Activated CD4-positive, alpha-beta memory T cell treated with anti-CD3 and anti-CD28 coated beads for 36 hours (primary cell): ENCODE measurements around the gene RUFY3. TPM values are rescaled to one million over a fixed set of nuclear protein-coding genes. Genes with fewer than 3 reads are reported as not detected.
"Not testable (repeated sequence)": the region's sequence is repeated elsewhere in the genome, so short reads cannot be mapped to it uniquely, and the experiment has no call there.

Experiments
- CTCF ChIA-PET: fragments of 350-600 bp; sonication (Branson Sonifier 250); formaldehyde crosslinking; loops from one replicate; lab custom pipeline; 2021; ENCODE audit warnings: antibody characterized with exemption, inconsistent platforms; lab: Charles Lee
- POLR2A ChIA-PET: fragments of 350-600 bp; sonication (Branson Sonifier 250); formaldehyde crosslinking; loops from one replicate; lab custom pipeline; 2021; ENCODE audit warnings: antibody characterized with exemption; lab: Charles Lee
- DNase-seq: peaks from one replicate; pipeline ENCODE4 v3.0.0-alpha.2; 2020
- H3K27ac Mint-ChIP-seq: one replicate; pipeline ENCODE4 v1.8.0; 2021; ENCODE audit warnings: mixed read lengths
- H3K27me3 Mint-ChIP-seq: one replicate; pipeline ENCODE4 v1.8.0; 2021; ENCODE audit warnings: mixed read lengths
- H3K36me3 Mint-ChIP-seq: one replicate; pipeline ENCODE4 v1.8.0; 2021; ENCODE audit warnings: mixed read lengths
- H3K4me1 Mint-ChIP-seq: one replicate; pipeline ENCODE4 v1.8.0; 2021; ENCODE audit warnings: low read depth, mixed read lengths
- H3K4me3 Mint-ChIP-seq: one replicate; pipeline ENCODE4 v1.8.0; 2021; ENCODE audit warnings: mild to moderate bottlenecking, mixed read lengths
- H3K9me3 Mint-ChIP-seq: one replicate; pipeline ENCODE4 v1.8.0; 2021; ENCODE audit warnings: mixed read lengths
- intact Hi-C: fragments of 100-400 bp; cut with micrococcal nuclease; formaldehyde crosslinking; loops from one replicate; pipeline ENCODE4 v1.15.1; 2023
- total RNA-seq, 2 experiments: library from RNA; stranded (reverse); gene quantifications; one replicate each; pipeline ENCODE4 v1.2.3, GENCODE V29; 2021

Gene RUFY3
- total RNA-seq, 2 experiments from 2014 or later = 15.8 to 17.2 TPM

DNA sequence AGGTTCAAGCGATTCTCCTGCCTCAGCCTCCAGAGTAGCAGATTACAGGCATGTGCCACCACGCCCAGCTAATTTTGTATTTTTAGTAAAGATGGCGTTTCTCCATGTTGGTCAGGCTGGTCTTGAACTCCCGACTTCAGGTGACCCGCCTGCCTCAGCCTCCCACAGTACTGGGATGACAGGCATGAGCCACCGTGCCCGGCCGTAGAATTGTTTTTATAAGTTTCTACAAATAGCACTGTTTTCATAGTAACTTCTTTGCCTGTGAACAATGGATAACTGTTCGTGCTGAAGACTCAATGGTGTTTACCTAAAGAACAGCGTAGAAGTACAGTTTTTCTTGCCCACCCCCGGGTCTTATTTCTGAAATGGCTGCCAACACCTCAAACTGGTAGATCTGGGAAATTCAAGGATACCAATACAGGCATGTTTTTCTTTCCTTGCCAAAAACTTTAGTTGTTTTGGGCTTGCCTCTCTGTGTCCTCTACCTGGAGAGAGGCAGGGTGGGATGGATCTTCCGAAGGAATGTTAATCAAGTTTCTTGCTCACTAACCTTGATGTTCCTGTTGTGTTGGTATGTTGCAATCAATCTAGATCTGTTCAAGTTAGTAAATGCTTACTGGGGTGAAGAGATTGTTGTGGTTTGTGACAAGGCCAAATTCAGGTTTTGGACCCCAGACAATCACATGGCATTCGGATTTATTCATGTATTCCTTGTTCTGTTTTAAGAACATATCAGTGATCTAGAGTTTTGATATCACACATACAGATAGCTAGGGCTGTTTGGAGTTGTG, 2.8 kb upstream of the RUFY3 start:
- Mint-ChIP-seq H3K36me3 (no peaks in the 10 kb centered on the region), H3K27ac (no peak overlapping the region), H3K4me1 (peaks cover 37% of the 10 kb centered on the region), H3K4me3 (no peak overlapping the region), H3K9me3 (no peaks in the 10 kb centered on the region), H3K27me3 (no peaks in the 10 kb centered on the region)
- intact Hi-C loops = no loop called here
- ChIA-PET POLR2A (no interaction called here), CTCF (interaction anchor here (1.0 kb wide), 1 partner anchor 18 kb away, joined by 3 read pairs; no protein-coding TSS in a partner anchor)
- DNase-seq = no peak

DNA sequence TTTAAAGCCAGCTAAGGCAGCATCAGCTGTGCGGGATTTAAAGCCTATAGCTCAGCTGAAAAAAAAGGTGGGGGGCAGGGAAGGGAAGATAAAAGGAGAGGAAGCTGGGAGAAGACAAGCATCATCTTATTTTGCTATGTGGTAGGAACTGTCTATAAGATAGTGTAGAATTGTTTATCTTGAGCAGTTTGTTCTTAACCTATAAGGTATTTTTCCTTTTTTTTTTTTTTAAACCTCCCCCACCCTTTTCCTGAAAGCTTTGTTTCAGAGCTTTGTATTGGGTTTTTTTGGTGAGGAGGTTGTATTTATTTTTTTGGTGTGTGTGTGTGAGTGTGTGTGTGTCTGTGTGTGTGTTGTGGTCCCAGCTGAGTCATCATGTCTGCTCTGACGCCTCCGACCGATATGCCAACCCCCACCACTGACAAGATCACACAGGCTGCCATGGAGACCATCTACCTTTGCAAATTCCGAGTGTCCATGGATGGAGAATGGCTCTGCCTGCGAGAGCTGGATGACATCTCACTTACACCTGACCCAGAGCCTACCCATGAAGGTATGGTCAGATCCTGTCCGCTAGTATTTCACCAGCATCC, 531 bp downstream of the RUFY3 start:
- no peaks in the 10 kb centered on the region for H3K36me3 Mint-ChIP-seq
- no peaks in the 10 kb centered on the region for H3K9me3 Mint-ChIP-seq
- H3K4me3 Mint-ChIP-seq = no peak overlapping the region
- CTCF ChIA-PET = no interaction called here
- H3K27me3 Mint-ChIP-seq = no peaks in the 10 kb centered on the region
- no peak overlapping the region for H3K27ac Mint-ChIP-seq
- DNase-seq = peak; percentile 47
- H3K4me1 Mint-ChIP-seq = peaks cover 23% of the 10 kb centered on the region
- intact Hi-C loops = loop anchor here (1.0 kb wide), 1 partner anchor 12 kb away; no protein-coding TSS in a partner anchor
- POLR2A ChIA-PET = interaction anchor here (1.1 to 1.2 kb wide), 2 partner anchors 10 to 18 kb away, joined by 3 read pairs; no protein-coding TSS in a partner anchor

- no peaks in the 10 kb centered on the region for H3K36me3 Mint-ChIP-seq
- no peak overlapping the region for H3K27ac Mint-ChIP-seq
- no peaks in the 10 kb centered on the region for H3K9me3 Mint-ChIP-seq
- H3K4me3 Mint-ChIP-seq = no peak overlapping the region
- intact Hi-C loops = no loop called here
- H3K27me3 Mint-ChIP-seq = no peaks in the 10 kb centered on the region
- no peak for DNase-seq
- ChIA-PET POLR2A (interaction anchor here (1.3 kb wide), 1 partner anchor 10 kb away, joined by 4 read pairs; no protein-coding TSS in a partner anchor), CTCF (interaction anchor here (1.5 kb wide), 1 partner anchor 460 kb away, joined by 4 read pairs; no protein-coding TSS in a partner anchor)
- H3K4me1 Mint-ChIP-seq = peaks cover 20% of the 10 kb centered on the region
Observed at GRCh38 chr4:70724463-70724862, 2.7 kb downstream of the RUFY3 start.

- Mint-ChIP-seq H3K27ac (no peak overlapping the region), H3K4me1 (peaks cover 20% of the 10 kb centered on the region), H3K9me3 (no peaks in the 10 kb centered on the region), H3K4me3 (no peak overlapping the region), H3K36me3 (no peaks in the 10 kb centered on the region), H3K27me3 (no peaks in the 10 kb centered on the region)
- ChIA-PET POLR2A (no interaction called here), CTCF (no interaction called here)
- intact Hi-C loops = no loop called here
- no peak for DNase-seq
Observed at GRCh38 chr4:70725633-70726032, 3.9 kb downstream of the RUFY3 start.

GRCh38 chr4:70726515-70726914, 4.8 kb downstream of the RUFY3 start:
- H3K4me3 Mint-ChIP-seq, CTCF ChIA-PET, H3K27me3 Mint-ChIP-seq, H3K36me3 Mint-ChIP-seq, H3K27ac Mint-ChIP-seq, POLR2A ChIA-PET, intact Hi-C loops, DNase-seq, H3K9me3 Mint-ChIP-seq: not testable (repeated sequence)
- H3K4me1 Mint-ChIP-seq = peaks cover 19% of the 10 kb centered on the region

DNA sequence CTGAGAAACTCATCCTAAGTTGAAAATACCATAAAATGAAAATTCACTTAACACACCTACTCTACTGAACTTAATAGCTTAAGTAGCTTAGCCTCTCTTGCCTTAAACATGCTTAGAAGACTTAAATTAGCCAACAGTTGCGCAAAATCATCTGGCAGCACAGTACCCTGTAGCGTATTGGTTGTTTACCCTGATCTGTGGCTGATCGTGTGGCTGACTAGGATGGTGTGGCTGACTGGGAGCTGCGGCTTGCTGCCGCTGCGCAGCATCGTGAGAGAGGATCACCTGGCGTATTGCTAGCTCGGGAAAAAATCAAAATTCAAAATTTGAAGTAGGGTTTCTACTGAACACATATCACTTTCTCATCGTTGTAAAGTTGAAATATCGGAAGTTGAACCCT, 6.3 kb downstream of the RUFY3 start:
- Mint-ChIP-seq H3K27me3 (no peaks in the 10 kb centered on the region), H3K4me1 (peaks cover 9% of the 10 kb centered on the region), H3K27ac (no peak overlapping the region), H3K36me3 (no peaks in the 10 kb centered on the region), H3K4me3 (no peak overlapping the region), H3K9me3 (no peaks in the 10 kb centered on the region)
- CTCF ChIA-PET = interaction anchor here (0.7 to 1.5 kb wide), 2 partner anchors 9 kb away, joined by 3 to 6 read pairs; no protein-coding TSS in a partner anchor
- no peak for DNase-seq
- POLR2A ChIA-PET = no interaction called here
- intact Hi-C loops = no loop called here

DNA sequence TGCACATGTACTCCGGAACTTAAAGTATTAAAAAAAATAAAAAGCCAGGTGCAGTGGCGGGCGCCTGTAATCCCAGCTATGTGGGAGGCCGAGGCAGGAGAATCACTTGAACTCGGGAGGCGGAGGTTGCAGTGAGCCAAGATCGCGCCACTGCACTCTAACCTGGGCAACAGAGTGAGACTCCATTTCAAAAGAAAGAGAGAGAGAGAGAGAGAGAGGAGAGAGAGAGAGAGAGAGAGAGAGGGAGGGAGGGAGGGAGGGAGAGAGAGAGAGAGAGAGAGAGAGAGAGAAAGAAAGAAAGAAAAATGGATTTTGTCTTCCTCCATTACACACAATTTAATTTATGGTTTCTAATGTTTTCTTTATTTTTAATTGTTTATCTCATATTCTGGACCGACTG, 11.1 kb downstream of the RUFY3 start:
- H3K27ac Mint-ChIP-seq, intact Hi-C loops, H3K27me3 Mint-ChIP-seq, H3K4me3 Mint-ChIP-seq, DNase-seq, POLR2A ChIA-PET, H3K36me3 Mint-ChIP-seq, H3K9me3 Mint-ChIP-seq: not testable (repeated sequence)
- H3K4me1 Mint-ChIP-seq = peaks cover 32% of the 10 kb centered on the region
- CTCF ChIA-PET = interaction anchor here (1.0 kb wide), 1 partner anchor 9 kb away, joined by 4 read pairs; no protein-coding TSS in a partner anchor

- Mint-ChIP-seq H3K27me3 (no peaks in the 10 kb centered on the region), H3K4me1 (peaks cover 32% of the 10 kb centered on the region), H3K36me3 (no peaks in the 10 kb centered on the region), H3K4me3 (peak overlapping the region; percentile 60), H3K9me3 (no peaks in the 10 kb centered on the region), H3K27ac (peak overlapping the region; percentile 72)
- ChIA-PET POLR2A (interaction anchor here (0.8 to 2.3 kb wide), 8 partner anchors 10 to 104 kb away, joined by 3 to 19 read pairs (median 4); partner anchors contain the start of gene UTP3), CTCF (interaction anchor here (0.6 to 3.1 kb wide), 15 partner anchors 7 to 273 kb away, joined by 3 to 20 read pairs (median 4); partner anchors contain the start of genes GRSF1, MOB1B and UTP3)
- peak; percentile 40 for DNase-seq
- intact Hi-C loops = loop anchor here (1.0 to 2.0 kb wide), 6 partner anchors 12 to 104 kb away; partner anchors contain the start of genes GRSF1 and UTP3
Observed at GRCh38 chr4:70734168-70734954, 12.6 kb downstream of the RUFY3 start.

- ChIA-PET CTCF (interaction anchor here (0.6 to 3.1 kb wide), 13 partner anchors 10 to 272 kb away, joined by 3 to 20 read pairs (median 4); partner anchors contain the start of genes GRSF1, MOB1B and UTP3), POLR2A (interaction anchor here (0.8 to 2.3 kb wide), 9 partner anchors 11 to 104 kb away, joined by 3 to 19 read pairs (median 4); partner anchors contain the start of gene UTP3)
- intact Hi-C loops = loop anchor here (1.0 to 5.0 kb wide), 7 partner anchors 13 to 167 kb away; partner anchors contain the start of genes GRSF1, MOB1B and UTP3
- H3K27me3 Mint-ChIP-seq = no peaks in the 10 kb centered on the region
- DNase-seq = no peak
- H3K4me1 Mint-ChIP-seq = peaks cover 32% of the 10 kb centered on the region
- H3K4me3 Mint-ChIP-seq = peak overlapping the region; percentile 60
- no peaks in the 10 kb centered on the region for H3K36me3 Mint-ChIP-seq
- peak overlapping the region; percentile 72 for H3K27ac Mint-ChIP-seq
- H3K9me3 Mint-ChIP-seq = no peaks in the 10 kb centered on the region
Observed at GRCh38 chr4:70734971-70735370, 13.2 kb downstream of the RUFY3 start.

GRCh38 chr4:70735915-70736314, 14.2 kb downstream of the RUFY3 start:
- H3K4me1 Mint-ChIP-seq = peaks cover 32% of the 10 kb centered on the region
- not testable (repeated sequence) for H3K4me3 Mint-ChIP-seq, H3K36me3 Mint-ChIP-seq, H3K27ac Mint-ChIP-seq, H3K9me3 Mint-ChIP-seq, H3K27me3 Mint-ChIP-seq
- intact Hi-C loops = loop anchor here (2.0 to 5.0 kb wide), 3 partner anchors 13 to 166 kb away; partner anchors contain the start of genes GRSF1 and MOB1B
- CTCF ChIA-PET = interaction anchor here (0.9 to 3.1 kb wide), 10 partner anchors 15 to 166 kb away, joined by 3 to 20 read pairs (median 6); partner anchors contain the start of genes GRSF1, MOB1B and UTP3
- POLR2A ChIA-PET = interaction anchor here (1.0 to 2.3 kb wide), 2 partner anchors 47 to 49 kb away, joined by 5 to 8 read pairs; partner anchors contain the start of gene UTP3
- peak; percentile 51 for DNase-seq

GRCh38 chr4:70737006-70737405, 15.2 kb downstream of the RUFY3 start:
- H3K9me3 Mint-ChIP-seq = no peaks in the 10 kb centered on the region
- no peaks in the 10 kb centered on the region for H3K27me3 Mint-ChIP-seq
- H3K4me1 Mint-ChIP-seq = peaks cover 32% of the 10 kb centered on the region
- H3K27ac Mint-ChIP-seq = no peak overlapping the region
- intact Hi-C loops = loop anchor here (5.0 kb wide), 1 partner anchor 165 kb away; the partner anchor contains the start of gene MOB1B
- DNase-seq = no peak
- ChIA-PET POLR2A (no interaction called here), CTCF (interaction anchor here (0.6 to 1.9 kb wide), 8 partner anchors 8 to 273 kb away, joined by 3 to 6 read pairs (median 3); partner anchors contain the start of gene GRSF1)
- no peak overlapping the region for H3K4me3 Mint-ChIP-seq
- no peaks in the 10 kb centered on the region for H3K36me3 Mint-ChIP-seq
